ENCODE measurements around the gene CHTF8.
"Not testable (repeated sequence)": the region's sequence is repeated elsewhere in the genome, so short reads cannot be mapped to it uniquely, and the experiment has no call there.

The CHTF8 gene

DNA sequence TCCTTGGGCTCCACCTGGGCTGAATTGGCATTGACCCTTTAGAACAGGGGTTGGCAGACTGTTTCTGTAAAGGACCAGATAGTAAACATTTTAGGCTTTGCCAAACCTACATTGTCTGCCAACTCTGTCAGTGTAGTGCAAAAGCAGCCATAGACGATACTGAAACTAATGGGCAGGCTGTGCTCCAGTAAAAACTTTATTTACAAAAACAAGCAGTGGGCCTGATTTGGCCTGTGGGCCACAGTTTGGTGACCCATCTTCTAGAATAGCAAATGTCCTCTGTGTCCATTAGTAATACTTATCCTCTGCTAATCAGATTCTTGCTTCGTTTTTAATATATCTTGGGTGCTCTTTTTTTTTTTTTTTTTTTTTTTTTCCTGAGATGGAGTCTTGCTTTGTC, 6.2 kb upstream of the CHTF8 start:
- DNase-seq, result no peak

DNA sequence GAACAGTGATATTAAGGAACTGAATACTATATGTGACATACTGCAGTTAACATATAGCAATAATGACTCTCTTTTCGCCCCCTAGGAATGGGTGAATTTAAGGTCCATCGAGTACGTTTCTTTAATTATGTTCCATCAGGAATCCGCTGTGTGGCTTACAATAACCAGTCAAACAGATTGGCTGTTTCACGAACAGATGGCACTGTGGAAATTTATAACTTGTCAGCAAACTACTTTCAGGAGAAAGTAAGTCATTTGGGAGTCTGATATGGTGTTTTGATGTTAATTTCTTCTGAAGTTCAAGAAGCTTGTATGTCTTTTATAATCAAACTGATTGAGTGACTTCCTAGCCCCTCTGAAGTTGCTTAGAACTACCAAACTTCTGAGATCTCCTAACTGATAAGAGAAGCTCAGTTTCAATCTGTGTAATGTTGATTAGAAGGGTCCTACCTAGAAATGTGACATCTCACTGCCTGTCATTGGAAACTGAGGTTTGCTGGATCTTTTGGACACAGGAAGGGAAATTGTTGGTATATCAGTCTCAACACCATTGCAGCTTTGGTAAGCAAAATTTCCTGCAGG, 1.1 kb upstream of the CHTF8 start:
- no peak for DNase-seq

DNA sequence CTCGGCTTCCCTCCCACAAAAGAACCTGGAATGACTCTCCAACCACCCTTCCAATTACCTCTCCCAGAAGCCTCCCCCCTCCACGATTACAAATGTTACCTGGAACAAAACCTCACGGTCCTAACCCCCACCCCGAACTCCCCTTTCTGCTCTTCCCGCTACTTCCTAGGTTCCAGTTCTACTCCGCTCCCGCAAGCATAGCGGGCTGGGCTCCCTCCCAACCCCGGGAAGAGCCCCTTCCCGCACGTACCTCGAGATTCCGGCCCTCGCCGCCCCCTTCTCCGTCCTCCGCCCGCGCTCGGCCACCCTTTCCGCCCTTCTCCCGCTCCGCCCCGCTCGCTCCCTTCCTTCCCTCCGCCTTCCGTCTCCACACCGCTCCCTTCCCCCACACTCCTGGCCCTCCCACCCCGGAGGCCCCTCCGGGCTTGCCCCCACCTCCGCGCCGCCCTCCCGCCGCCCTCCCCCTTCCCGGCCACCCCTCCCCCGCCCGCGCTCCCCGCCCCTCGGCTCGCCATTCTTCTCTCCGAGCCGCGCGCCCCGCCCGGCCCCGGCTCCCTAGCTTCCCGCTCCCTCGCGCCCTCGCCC, 457 bp downstream of the CHTF8 start:
- DNase-seq, result no peak

DNA sequence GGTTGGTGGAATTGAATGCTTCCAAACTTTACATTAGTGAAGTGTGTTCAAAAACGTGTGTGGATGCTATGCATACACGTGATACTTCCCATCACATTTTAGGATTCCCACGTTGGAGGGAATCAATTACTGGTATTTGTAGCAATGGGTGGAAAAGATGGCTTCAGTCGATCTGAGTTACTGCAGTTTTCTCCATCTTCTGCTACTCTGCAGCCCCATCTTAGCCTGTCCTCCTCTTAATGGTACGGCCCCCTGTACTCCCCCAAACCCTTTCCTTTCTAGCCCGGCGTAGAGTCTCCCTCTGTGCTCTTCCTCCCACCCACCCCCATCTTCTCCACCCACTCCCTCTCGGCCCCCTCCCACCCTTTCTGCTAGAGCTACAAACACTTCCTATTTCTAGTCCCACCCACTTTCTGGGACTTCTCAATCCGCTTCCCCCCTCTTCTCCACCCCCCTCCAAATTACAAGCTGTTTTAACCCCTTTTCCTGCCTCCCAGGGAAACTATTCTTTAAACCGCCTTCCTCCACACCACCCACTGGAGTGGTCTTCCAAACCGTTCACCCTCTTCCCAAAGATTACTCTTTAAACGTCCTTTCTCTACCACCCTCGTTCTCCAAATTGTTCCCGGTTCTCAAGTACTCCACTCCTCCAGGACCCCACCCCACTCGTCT, 1.1 kb downstream of the CHTF8 start:
- DNase-seq, result no peak

DNA sequence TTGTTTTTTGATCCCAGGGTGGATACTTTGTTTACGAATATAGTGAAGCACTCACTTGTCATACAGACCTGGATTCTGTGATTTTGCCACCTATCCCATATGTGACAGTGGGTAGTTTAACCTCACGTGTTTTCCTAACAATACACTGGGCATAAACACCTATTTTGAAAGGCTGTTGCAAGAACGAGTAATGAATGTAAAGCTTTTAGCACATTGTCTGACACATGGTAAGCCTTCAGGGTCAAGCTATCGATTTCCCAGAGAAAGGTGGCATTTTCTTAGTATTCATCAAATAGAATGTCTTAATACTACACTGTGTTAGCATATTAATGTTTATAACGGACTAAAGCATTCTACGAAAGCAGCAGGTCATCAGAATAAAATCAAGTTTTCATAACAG, 1.9 kb downstream of the CHTF8 start:
- DNase-seq, result no peak

DNA sequence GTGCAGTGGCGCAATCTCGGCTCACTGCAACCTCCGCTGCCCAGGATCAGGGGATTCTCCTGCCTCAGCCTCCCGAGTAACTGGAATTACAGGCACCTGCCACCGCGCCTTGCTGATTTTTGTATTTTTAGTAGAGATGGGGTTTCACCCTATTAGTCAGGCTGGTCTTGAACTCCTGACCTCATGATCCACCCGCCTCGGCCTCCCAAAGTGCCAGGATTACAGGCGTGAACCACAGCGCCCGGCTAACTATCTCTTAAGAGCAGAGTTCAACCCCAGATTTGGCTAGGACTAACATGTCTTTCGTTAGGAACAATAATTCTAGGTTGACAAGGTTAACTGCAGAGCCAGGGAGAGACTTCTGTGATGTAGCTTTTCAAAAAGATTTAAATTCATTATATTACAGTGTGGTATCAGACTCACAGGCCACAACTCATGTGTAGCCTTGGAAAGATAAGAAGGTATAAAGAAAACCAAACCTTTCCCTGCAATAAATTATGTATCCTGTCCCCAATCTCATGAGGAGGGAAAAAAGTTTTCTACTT, 4.3 kb downstream of the CHTF8 start:
- DNase-seq, result no peak

DNA sequence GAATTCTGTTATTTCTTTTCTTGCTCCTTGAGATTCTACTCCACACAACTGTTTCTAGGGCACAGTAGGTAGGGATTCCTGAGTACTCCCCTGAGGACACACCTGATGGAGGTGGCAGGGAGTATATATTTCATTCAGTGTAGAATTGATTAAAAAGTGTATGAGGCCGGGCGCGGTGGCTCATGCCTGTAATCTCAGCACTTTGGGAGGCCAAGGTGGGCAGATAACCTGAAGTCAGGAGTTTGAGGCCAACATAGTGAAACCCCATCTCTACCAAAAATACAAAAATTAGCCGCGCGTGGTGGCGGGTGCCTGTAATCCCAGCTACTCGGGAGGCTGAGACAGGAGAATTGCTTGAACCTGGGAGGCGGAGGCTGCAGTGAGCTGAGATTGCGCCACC, 5.6 kb downstream of the CHTF8 start:
- not testable (repeated sequence) for DNase-seq

DNA sequence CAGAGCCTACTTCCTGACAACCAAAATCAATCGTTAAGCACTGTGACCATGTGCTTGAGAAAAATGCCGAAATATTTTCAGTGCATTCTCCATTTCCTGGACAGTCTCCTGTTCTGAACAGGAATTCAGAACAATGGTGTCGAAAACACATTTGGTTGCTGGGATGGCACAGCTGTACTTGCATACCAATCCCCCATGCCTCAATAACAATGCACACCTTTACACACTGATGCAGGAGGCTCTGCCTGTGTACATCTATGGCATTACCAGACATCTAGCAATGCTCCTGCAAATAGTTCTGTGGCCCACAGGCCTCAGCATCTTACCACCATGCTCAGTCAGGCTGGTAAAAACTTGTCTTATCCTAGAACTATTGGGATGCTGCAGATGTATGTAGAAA, 6.2 kb downstream of the CHTF8 start:
- DNase-seq, result no peak

DNA sequence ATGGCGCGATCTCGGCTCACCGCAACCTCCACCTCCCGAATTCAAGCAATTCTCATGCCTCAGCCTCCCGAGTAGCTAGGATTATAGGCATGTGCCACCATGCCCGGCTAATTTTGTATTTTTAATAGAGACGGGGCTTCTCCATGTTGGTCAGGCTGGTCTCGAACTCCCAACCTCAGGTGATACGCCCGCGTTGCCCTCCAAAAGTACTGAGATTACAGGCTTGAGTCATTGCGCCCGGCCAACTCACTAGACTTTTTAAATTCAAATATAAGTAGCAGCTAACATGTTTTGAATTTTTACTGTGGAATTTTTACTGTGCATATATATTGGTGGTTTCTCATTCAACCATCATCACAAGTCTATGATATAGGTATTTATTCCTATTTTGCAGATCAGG, 7.4 kb downstream of the CHTF8 start:
- DNase-seq, result not testable (repeated sequence)

DNA sequence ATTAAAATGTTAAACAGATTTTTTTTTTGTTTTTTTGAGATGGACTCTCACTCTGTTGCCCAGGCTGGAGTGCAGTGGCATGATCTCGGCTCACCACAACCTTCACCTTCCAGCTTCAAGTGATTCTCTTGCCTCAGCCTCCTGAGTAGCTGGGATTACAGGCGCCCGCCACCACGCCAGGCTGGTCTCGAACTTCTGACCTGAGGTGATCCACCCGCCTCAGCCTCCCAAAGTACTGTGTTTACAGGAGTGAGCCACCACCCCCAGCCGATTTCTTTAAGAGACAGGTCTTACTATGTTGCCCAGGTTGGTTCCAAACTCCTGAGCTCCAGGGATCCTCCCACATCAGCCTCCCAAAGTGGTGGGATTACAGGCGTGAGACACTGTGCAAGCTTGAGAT, 8.0 kb downstream of the CHTF8 start:
- not testable (repeated sequence) for DNase-seq

DNA sequence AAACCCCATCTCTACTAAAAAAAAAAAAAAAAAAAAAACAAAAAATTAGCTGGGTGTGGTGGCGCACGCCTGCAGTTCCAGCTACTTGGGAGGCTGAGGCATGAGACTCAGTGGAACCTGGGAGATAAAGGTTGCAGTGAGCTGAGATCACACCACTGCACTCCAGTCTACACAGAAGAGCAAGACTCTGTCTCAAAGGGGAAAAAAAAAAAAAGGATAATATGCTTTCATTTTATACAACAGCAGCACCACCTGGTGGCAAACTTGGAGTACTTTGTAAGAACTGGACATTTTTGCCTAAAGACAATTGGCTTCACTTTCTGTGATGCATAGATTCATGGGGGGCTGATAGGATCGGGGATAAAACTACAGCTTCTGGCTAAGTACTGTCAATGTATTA, 8.5 kb downstream of the CHTF8 start:
- DNase-seq, result no peak

DNA sequence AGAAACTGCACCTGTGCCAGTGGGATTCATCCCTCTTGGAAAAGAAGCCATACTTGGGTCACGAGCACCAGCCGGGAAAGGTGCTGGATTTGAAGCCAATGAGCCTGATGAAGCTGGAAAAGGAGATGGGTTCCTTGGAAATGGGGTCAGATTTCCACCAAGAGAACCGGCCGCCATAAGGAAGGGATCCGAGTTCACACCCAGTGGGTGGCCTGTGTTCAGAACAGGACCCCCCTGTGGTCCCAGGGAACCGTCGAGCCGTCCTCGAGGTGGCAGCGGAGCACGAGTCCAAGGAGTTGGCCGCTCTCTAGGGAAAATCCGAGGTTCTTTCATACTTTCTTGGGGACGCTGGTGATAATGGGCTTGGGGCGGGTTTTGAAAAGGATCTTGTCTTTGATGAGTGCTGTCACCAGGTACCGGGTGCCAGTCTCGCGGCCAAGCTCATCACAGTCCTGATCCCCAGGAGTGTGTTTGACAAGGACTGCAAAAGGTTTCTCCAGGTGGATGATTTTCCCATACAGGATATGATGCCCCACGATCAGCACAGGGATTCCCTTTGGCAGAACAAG, 12.2 kb downstream of the CHTF8 start:
- no peak for DNase-seq

DNA sequence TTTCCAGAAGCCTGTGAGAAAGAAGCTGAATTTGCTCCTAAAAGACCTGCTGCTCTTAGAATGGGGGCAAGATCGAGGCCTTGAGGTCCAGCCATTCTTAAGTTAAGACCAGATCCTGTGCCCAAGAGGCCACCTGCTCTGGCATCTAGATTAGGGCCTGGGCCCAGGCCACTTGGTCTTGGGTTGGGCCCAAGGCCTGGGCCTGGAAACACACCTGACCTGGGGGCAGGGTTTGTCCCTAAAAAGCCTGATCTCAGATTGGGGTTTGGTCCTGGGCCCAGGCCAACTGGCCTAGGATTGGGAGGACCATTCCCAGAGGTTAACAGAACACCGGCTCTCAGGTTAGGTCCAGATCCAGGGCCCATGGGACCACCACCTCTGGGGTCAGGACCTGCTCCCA, 12.9 kb downstream of the CHTF8 start:
- no peak for DNase-seq

DNA sequence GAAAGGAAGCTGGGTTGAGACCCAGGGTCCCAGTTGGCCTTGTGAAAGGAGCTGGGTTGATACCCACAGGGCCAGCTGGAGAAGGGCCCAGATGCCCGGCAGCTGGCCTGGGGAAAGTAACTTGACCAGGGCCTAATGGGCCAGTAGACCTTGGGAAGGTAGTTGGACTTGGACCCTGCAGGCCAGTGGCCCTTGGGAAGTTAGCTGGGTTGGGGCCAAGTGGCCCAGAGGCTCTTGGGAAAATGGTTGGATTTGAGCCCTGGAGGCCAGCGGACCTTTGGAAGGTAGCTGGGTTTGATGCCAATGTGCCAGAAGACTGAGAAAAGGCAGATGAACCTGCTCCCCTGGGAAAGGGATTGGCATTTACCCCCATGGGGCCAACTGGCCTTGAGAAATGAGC, 13.4 kb downstream of the CHTF8 start:
- no peak for DNase-seq

DNA sequence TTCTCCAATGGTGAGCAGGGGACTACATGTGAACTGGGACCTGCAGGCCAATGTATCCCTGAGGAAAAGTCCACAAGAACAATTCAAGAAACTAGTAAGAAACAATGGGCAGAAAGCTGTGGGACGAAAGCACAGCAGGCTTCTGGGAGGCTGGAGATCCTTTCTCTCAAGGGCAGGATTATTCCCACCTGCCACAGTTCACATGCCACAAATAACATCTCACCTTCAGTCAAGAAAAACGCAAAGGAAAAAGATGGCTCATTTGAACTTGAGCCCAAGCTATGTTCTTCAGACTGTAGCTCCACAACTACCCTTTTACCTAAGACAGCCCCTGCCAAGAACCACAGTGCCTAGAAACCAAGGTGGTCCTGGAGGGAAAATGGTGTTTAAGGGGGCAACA, 13.9 kb downstream of the CHTF8 start:
- no peak for DNase-seq

DNA sequence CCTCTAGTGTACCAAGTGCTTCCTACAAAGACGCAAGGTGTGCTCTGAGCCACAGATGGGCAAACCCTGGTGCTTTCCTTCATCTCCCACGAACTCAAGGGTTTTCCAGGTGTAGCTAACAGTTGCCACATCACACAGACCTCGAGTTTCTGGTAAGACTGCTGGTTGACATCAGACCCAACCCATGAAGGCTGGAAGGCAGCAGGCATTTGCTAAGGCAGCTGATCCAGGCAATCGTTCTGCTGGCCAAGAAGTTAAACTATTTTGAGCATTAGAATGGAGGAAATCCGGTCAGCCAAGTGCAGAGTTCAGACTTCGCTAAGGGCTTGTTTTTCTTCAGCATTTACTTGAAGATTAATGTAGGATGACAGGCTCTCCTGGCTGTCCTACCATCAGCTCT, 15.5 kb downstream of the CHTF8 start:
- DNase-seq, result no peak

DNA sequence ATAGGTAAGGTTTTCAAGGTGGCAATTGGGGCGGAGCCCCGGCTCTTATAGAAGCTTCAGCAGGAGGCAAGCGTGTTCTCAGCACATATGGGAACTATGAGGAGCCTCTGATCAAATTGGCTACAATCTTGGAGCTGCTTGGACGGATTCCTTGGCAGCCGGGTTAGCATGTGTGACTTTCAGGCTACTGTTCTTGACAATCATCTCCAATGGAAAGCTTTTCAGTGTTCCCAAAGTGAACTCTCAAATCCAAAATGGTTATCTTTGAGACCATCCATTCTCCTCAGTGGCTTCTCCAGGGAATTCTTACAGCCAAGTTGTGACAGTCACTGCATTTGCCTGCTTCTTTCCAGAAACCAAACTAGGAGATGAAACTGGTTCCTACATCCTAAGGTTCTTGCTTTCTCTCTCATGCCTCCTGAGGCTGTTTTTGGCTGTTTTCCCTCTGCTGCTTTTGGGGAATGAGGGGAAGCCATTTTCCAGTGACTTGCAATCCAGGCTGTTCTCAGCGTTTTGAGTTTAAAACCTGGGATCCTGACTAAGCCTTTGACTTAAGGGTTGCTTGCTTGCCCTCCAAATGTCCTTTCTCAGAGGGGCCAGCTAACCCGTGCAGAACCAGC, 16.0 kb downstream of the CHTF8 start:
- no peak for DNase-seq

DNA sequence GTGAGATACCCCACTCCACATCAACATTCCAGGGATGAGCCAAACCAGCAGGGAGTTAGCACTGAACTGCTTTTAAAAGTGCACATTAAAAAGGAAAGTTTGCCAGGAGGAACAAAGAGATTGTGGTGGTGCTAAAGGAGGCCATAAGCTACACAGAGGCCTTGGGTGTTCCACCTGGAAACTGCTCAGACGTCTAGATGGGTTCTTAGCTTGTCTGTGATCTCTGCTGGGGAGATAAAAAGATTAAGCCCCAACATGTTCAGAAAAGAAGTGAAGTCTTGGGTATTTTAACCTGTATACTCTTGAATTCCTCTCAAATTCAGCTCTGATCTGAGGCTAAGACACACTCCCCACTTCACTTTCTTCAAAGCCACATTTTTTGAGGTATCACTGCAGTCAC, 16.6 kb downstream of the CHTF8 start:
- DNase-seq, result no peak

DNA sequence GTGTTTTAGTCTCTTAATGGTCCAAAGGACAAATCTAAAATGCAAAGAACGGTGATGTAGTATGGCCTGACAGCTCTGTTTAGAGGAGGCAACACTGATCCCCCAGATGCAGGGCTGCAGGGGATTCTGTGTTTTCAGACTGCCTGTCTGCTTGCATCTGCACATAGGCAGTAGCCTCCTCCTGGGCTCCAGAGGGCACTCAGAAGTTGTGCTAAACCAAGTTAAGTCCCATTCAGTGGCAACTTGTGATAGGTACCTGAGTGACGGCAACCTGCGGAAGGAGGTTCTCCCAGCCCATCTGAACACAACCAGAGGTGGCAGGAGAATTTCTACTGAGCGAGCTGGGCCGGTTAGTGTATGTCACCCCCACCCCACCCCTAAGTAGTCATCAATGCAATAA, 17.0 kb downstream of the CHTF8 start:
- no peak for DNase-seq

DNA sequence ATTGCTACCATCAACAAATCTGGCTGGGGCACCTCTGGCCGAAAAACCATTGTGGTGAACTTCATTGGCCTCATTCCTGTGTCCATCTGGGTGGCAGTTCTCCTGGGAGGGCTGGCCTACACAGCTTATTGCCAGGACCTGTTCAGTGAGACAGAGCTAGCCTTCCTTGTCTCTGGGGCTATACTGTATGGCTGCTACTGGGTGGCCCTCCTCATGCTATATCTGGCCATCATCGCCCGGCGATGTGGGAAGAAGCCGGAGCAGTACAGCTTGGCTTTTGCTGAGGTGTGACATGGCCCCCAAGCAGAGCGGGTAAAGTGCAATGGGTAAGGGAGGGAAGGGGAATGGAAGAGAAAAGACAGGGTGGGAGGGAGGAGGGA, 17.4 kb downstream of the CHTF8 start:
- no peak for DNase-seq

DNA sequence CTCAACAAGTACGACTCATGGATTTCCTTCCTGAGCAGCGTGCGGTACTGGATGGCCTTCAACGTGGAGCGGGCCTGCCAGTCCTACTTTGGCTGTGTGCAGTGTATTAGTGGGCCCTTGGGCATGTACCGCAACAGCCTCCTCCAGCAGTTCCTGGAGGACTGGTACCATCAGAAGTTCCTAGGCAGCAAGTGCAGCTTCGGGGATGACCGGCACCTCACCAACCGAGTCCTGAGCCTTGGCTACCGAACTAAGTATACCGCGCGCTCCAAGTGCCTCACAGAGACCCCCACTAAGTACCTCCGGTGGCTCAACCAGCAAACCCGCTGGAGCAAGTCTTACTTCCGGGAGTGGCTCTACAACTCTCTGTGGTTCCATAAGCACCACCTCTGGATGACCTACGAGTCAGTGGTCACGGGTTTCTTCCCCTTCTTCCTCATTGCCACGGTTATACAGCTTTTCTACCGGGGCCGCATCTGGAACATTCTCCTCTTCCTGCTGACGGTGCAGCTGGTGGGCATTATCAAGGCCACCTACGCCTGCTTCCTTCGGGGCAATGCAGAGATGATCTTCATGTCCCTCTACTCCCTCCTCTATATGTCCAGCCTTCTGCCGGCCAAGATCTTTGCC, 17.9 kb downstream of the CHTF8 start:
- no peak for DNase-seq

DNA sequence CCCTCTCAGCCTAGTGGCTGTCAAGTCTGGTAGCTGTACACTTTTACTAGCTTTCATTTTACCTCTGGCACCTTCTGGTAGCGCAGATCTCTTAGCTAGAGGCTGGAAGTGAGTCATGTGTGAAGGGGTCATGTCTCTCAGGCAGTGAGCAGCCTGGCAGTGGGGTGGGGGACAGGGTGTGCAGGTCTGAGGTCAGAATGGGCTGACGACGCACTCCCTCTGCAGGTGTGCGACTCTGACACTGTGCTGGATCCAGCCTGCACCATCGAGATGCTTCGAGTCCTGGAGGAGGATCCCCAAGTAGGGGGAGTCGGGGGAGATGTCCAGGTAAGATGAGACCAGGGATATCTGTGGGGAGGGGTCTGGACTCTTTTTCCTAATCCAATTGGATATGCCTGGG, 19.2 kb downstream of the CHTF8 start:
- no peak for DNase-seq
